NT2/D1 (cell line): Measurements from ENCODE around the gene VIPR1.

Experiments
- SUZ12 ChIP-seq: IDR thresholded peaks from 2 replicates; pipeline ENCODE4 v1.6.1; 2011; ENCODE audit not compliant: insufficient read length, insufficient read depth; ENCODE audit errors: extremely low read depth
- YY1 ChIP-seq: IDR thresholded peaks from 2 replicates; pipeline ENCODE4 v1.6.1; 2011; ENCODE audit not compliant: insufficient read length, insufficient read depth
- ZNF274 ChIP-seq: IDR thresholded peaks from 2 replicates; pipeline ENCODE4 v1.6.1; 2011; ENCODE audit warnings: mild to moderate bottlenecking, low read depth, low read length

DNA sequence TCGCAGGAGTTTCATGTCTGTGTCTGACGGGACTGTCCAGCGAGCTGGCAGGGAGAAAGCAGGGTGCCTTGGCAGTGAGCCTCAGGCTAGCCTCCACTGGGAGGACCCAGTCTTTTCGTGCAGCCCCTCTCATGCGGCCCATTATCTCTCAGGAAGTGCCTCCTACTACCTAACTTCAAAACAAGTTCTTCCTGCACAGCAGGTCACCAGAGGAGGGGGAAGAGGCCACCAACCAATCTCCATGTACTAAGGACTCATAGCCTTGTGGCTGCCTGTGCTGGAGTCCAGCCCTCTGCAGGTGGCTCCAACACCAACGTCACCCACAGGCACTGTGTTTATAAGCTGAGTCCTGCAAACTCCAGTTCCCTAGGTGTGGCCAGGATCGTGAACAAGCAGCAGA, 4.8 kb downstream of the VIPR1 start:
- TF ChIP-seq YY1 = no peak
- TF ChIP-seq ZNF274 = no peak
- TF ChIP-seq SUZ12 = no peak
